SH-SY5Y (cell line): Measurements from ENCODE around the gene CHFR.

Experiments used
- GATA2 ChIP-seq: IDR thresholded peaks from 2 replicates; pipeline ENCODE4 v1.6.1; 2011; ENCODE audit warnings: mild to moderate bottlenecking, low read depth, low read length
- GATA3 ChIP-seq: IDR thresholded peaks from 2 replicates; pipeline ENCODE4 v1.6.1; 2011; ENCODE audit warnings: low read depth, mild to moderate bottlenecking, low read length, moderate library complexity

GRCh38 chr12:132847363-132848356 lies 39.7 kb downstream of the CHFR start:
- TF ChIP-seq GATA2: no peak
- TF ChIP-seq GATA3: no peak
